ENCODE measurements around the gene SHANK1.

SHANK1 gene

GRCh38 chr19:50710612-50711011 lies 9.0 kb downstream of the SHANK1 start:
- DNase-seq = no peak

- DNase-seq = no peak
Observed at GRCh38 chr19:50710094-50710493, 9.5 kb downstream of the SHANK1 start.

DNA sequence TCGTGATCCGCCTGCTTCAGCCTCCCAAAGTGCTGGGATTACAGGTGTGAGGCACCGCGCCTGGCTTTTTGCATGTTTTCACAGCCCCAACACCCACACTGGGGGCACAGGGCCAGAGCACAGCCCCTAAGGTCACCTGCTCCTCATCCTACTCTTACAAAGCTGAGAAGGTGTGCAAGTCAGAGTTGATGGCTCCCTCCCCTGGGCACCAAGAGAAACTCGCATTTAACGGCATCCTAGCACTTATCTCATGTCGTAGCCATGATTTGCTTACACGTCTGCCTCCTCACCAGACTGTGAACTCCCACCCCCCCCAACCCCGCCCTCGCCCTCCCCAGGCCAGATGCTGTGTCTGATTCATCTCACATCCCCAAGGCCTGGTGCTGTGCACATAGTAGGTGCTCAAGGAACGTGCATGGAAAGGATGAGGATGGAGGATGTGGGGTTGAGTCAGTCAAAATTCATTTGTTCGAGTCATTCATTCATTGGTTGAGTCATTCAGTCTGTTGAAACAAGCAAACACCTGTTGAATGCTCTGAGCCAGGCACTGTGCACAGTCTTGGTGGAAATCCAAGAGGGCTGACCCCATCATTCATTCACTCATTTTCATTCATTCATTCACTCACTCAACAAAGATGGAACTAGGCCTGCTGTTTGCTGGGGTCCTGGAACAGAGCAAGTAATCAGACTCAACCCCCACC lies 11.3 kb downstream of the SHANK1 start:
- DNase-seq = no peak

- no peak for DNase-seq
Observed at GRCh38 chr19:50706387-50706786, 13.2 kb downstream of the SHANK1 start.

DNA sequence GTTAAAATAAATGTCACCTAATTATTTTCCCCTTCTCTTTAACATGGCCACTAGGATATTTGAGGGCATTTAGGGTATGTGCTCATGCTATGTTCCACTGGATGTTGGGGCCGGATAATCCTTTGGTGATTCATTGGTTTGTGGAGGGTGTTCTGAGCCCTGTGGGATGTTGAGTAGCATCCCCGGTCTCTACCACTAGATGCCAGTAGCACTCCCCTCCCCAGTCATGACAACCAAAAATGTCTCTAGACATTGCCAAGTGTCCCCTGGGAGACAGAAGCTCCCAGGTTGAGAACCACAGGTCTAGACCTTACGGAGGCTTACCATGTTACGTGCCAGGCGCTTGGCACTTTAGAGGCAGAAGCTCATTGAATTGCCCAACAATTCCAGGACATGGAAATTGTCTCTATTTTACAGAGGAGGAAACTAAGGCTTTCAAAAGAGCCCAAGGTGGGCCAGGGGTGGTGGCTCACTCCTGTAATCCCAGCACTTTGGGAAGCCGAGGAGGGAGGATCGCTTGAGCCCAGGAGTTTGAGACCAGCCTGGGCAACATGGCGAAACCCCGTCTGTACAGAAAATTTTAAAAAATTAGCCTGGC lies 14.1 kb downstream of the SHANK1 start:
- DNase-seq = peak in 1 of 2 experiments; percentile 14

DNA sequence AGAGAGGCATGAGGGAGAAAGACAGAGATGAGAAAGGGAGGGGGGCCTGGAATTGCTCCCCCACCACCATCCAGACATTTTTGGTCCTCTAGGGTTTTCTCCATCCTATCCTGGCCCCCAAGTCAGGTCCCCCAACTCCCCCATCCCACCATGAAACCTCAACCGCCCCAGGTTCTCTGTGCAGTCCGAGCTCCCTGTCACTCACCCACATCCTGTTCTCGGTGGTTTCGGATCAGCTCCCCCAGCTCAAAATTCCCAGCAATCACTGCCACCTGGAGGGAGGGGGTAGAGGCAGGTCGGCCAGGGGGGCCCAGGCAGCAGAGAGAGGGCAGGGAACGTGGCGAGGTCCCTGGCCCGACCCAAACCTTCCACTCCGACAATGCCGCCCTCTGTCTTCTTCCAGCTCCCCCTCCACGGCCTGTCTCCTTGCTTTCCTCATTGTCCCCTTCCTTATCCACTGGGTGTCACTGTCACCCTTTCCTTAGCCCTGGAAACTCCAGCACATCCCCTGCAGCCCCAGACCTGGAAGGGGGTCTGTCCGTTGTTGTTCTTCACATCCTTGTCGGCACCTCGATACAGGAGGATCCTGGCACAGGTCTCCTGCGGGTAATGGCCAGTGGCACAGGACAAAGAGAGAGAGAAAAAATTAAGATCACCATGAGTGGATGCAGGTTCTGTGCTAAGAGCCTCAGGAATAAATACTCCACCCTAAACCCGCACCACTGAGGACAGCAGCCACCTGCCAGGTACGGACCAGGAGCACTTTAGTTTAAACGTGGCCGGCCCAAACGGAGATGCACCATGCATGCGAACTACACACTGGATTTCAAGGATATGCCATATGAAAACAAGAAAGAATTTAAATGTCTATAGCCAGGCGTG lies 15.4 kb downstream of the SHANK1 start:
- DNase-seq = no peak

DNA sequence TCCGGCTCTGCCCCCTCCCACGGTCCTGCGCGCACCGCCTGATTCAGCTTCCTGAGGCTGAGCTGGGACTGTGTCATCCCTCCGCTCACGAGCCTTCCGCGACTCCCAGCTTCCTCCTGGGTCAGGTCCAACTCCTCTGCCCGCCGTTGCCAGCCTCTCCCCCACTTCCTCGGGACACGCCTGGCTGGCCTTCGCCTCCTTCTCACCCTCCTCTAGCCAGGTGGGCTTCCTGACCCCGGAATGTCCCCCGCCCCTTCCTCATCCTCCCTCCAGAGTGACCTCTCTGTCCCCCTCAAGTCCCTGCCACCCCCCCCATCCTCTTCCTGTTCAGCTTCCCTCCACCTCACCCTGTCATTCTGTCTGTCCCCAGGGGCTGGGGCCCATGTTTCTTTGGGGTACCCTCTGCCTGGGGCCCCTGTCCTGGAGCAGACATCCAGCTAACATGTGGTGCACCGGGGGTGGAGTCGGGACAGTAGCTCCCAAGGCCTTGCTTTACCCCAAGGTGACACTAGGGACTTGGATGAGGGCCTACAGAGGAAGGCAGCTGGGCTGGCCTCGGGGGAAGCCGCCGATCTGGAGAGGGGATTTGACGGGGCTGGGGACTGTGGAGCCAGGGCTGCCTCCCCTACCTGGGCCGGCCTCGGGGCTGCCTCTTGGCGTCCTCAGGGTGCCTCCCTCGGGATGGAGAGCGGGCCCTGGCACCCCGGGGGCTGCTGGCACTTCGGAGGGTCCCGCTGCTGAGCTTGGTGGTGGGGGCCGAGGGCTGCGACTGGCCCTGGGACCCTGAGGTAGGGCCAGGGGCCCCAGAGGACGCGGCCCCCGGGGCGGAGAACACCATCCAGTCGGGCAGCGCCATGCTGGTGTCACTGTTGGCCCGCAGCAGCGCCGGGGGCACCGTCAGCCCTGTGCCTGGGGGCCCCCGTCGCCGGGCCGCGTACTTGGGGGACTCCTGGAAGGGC lies 16.5 kb downstream of the SHANK1 start:
- DNase-seq = no peak

GRCh38 chr19:50702158-50702870 lies 17.3 kb downstream of the SHANK1 start:
- no peak for DNase-seq

DNA sequence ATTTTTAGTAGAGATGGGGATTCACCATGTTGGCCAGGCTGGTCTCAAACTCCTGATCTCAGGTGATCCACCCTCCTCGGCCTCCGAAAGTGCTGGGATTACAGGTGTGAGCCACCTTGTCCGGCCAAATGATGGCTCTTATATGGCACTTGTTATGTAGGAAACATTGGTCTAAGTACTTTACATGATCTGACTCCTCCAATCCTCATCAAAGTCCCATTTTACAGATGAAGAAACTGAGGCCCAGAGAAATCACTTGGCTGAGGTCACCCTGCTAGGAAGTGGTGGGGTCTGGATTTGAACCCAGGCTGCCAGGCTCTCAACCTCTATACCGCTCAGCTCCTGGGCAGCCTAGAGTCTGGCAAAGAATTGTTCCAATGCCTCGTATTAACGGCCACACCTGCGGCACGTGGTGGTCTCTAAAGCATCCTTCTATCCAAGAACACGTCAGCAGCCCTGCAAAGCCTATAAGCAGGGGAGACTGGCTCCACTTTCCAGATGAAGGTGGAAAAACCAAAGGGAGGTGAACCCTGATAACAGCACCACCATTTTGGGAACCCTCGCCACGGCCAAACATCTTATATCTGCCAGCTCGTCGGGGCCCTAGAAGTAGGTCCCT lies 18.1 kb downstream of the SHANK1 start:
- no peak for DNase-seq

DNA sequence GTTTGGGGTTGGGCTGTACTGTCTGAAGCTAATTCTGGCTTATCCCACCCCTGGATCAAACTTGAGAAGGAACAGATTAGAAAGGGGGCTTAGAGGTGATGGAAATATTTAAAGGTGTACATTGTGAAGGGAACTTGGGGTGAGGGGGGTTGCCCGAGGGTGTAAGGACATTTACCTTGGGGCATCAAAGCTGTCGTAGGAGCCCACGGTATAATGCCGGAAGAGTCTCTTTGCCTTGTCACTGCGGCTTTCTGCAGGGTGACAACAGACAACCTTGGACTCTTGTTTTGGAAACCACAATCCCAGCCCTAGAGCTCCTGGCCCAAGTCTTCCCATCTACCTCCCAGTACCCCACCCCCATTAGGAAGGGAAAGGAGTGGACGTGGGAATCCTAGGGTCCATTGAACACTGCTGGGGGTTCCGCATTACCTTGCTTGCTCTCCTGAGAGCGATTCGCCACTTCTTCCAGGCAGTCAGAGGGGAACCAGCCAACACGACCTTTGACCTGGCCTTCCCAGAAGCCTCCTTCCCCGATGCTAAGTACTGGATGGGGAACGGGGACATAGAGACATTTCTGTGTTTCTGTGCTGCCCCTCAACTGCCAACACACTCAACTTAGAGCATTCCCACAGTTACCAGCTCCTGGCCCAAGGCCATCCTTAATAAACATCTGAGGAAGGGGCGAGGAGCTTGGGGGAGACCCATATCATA lies 22.0 kb downstream of the SHANK1 start:
- no peak for DNase-seq

GRCh38 chr19:50696094-50696483 lies 23.5 kb downstream of the SHANK1 start:
- no peak for DNase-seq

DNA sequence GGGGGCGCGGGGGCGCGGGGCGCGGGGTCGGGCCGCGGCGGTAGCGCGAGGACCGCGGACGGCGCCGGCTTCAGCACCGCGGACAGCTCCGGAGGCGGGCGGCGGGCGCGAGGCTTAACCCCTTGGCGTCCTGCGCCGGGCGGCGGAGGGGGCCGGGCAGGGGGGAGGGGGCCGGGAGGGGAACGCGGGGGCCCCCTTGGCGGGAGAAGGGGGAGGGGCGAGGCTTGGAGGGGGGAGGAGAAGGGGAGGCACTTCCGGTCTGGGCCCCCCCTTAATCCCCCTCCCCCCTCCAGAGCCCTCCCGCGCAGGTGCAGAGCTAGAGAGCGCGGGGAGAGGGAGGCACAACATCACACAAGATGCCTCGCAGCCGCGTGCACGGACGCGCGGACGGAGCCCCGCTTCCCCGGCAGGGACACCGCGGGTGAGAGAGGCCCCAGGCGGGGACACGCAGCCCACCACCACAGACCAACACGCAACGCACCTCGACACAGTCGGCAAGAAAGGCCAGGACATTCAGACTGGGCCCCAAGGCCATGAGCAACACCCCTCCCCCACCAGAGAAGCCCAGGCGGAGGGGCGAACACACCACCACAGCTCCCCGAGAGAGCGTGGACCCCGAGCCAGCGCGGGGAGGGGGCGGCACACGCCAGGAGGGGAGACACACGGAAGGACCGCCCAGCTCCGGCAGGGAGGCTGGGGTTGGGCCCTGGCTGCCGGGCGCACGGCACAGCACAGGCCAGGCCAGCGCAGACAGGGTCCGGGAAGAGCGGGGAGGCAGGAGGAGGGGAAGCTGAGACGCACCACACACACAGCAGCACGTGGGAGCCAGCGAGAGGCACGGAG lies 24.1 kb downstream of the SHANK1 start:
- DNase-seq = no peak

GRCh38 chr19:50694815-50695145 lies 24.8 kb downstream of the SHANK1 start:
- DNase-seq = no peak

- DNase-seq = no peak
Observed at GRCh38 chr19:50693064-50693975, 26.3 kb downstream of the SHANK1 start.

- DNase-seq = no peak
Observed at GRCh38 chr19:50690439-50690838, 29.2 kb downstream of the SHANK1 start.

DNA sequence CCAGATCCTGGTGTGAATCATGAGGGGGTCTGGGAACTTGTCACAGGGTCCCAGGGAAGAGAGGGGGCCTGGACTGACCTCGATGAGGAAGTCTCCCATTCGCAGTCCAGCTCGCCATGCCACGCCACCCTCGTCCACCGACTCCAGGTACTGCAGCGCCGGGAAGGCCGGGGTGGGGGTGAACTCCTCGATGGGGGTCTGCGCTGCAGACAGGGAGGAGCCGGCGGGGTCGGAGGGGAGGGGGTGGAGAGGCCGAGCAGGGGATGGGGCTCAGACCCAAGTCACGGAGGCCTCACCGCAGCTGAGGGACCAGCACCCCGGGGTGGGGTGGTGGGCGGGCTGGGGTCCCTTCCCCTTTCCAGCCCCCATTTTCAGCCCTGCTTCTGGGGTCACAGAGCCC lies 30.8 kb downstream of the SHANK1 start:
- DNase-seq = no peak

- no peak for DNase-seq
Observed at GRCh38 chr19:50686310-50687032, 33.1 kb downstream of the SHANK1 start.
